HG02642 (cell line): ENCODE results near the gene CPNE7.
A peak's percentile ranks its signal among the peaks of the same experiment; 100 is the strongest.
"Not testable (repeated sequence)": the region's sequence is repeated elsewhere in the genome, so short reads cannot be mapped to it uniquely, and the experiment has no call there.

ENCODE experiments used
- ATAC-seq: cut with Tn5 transposase; IDR thresholded peaks from one replicate; pipeline ENCODE4 v1.9.1; 2021; ENCODE audit warnings: mild to moderate bottlenecking; ENCODE audit not compliant: unreplicated experiment, poor library complexity

CPNE7 gene

DNA sequence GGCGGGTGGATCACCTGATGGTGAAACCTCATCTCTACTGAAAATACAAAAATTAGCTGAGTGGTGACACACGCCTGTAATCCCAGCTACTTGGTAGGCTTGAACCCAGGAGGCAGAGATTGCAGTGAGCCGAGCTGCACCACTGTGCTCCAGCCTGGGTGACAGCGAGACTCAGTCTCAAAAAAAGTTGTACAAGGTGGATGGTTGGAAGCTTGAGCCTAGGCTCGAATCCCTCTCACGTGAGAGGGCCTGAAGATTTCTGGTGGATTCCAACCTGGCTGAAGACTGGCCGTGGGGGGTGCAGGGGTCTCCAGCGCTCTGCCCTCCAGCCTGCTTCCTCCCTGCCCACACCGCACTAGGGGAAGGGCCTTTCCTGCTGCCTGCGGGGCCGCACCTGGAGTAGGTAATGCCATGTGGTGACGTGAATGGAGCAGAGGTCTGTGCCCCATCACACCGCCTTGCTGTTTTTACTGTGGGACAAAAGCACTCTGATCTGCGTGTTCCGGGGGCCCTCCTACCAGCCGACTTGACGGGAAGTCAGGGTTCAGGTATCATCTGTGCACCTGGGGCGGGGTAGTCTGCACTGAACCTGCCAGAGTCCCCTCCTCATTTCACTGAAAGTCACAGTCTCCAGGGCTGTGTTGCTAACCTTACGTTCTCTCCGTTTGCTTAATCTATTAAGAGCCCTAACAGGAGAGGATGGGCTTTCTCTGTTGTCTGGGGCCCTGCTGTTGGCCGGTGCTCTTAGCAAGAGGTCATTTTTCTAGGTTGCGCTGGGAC is 10.9 kb upstream of the CPNE7 start:
- ATAC-seq = no peak

GRCh38 chr16:89565256-89565505 is 10.4 kb upstream of the CPNE7 start:
- ATAC-seq = no peak

- no peak for ATAC-seq
These were observed 9.8 kb upstream of the CPNE7 start for GRCh38 chr16:89565506-89566372.

GRCh38 chr16:89567656-89568594 is 7.6 kb upstream of the CPNE7 start:
- no peak for ATAC-seq

- no peak for ATAC-seq
These were observed 5.8 kb upstream of the CPNE7 start for GRCh38 chr16:89569506-89570341.

DNA sequence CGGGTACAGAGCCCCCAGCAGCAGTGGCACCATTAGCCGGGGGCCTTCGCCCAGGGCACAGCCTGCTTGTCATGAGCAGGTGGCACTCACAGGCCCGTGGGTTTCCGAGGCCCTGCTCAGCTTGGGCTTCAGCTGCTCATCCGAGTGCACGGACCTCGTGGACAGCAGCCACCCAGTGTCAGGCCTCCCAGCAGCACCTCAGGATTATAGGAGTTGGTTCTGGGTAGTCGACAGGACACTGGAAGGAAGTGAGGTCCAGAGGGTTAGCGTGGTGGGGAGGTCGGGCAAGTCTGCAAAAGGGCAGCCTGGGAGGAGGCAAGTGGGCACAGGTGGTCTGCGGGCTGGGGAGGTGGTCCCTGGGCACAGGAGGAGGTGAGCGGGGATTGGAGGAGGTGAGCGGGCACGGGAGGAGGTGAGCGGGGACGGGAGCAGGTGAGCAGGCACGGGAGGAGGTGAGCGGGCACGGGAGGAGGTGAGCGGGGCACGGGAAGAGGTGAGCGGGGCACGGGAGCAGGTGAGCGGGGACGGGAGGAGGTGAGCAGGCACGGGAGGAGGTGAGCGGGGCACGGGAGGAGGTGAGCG is 5.1 kb upstream of the CPNE7 start:
- no peak for ATAC-seq

DNA sequence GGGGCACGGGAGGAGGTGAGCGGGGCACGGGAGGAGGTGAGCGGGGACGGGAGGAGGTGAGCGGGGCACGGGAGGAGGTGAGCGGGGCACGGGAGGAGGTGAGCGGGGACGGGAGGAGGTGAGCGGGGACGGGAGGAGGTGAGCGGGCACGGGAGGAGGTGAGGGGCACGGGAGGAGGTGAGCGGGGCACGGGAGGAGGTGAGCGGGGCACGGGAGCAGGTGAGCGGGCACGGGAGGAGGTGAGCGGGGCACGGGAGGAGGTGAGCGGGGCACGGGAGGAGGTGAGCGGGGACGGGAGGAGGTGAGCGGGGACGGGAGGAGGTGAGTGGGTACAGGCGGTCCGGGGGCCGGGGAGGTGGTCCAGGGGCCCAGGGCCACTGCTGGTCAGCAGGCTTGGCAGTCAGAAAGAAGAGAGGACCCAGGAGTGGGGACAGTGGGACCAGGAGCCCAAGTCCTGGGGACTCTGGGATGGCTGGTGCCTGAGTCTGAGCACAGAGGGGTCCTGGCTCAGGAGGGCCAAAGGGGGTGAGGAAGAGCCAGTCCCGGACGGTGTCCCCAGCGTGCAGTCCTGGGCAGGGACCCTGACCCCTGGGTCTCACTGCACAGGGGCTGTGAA is 4.5 kb upstream of the CPNE7 start:
- ATAC-seq = not testable (repeated sequence)

- no peak for ATAC-seq
These were observed 3.9 kb upstream of the CPNE7 start for GRCh38 chr16:89571636-89572035.

GRCh38 chr16:89572073-89572484 is 3.5 kb upstream of the CPNE7 start:
- no peak for ATAC-seq

- no peak for ATAC-seq
These were observed 2.9 kb upstream of the CPNE7 start for GRCh38 chr16:89572485-89573205.

DNA sequence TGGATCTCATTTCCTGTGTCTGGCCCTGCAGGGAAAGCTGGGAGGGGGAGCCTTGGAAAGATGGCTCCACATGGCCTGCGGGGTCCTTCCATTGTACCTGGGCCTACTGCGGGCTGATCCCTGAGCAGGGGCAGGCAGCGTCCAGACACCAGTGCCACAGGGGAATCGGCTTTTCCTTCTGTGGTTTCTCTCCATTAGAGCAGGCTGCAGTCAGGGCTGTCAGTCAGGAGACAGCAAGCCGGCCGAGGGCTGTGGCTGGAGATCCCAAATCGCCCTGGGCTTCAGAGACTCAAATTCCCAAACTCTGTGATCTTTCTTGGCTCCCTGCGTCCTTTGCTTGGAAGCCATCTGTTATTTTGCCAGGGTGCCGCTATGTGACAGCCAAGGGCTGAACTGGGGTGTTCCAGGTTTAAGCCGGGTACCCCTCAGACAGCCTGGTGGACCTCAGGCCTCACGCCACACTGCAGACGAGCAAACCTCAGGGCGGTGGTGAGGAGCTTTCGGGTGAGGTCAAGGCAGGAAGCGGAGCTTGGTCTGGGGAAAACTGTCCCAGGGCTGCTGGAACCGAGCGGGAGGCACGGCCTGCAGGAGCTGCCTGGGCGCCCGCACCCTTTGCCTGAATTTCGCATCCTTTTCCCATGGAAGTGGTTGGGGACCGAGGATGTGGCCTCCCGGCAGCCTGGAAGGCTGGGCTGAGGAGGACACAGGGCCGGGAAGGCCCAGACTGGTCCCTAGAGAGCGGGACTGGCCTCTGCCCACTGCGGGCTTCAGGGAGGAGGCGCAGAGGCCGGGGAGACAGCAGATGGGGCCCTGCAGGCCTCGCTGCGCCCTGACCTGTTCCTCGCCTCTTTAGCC is 1.5 kb upstream of the CPNE7 start:
- ATAC-seq = no peak

DNA sequence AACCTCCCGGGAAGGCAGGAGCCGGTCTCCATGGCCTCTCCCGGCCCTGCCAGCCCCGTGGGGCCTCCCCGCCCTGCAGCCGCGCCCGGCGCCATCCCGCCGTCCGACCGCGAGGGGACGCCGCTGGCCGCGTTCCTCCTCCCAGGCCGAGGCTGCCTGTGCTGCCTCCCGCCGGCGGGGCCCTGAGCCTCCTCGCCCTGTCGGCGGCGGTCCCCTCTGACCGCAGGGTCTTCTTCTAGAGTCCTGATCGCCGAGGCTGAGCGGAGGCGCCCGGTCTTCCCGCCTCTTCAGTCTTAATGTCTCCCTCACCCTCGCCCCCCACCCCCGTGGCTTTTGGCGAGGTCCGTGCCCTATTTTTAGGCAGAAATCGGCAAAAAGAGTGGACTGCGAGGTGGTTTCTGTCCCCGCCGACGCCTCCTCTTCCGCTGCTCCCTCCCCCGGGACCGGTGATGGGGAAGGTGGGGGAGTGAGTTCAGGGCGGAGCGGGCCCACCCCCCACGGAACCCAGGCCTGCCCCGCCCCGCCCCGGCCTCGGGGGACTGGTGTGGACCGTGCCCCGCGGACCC is 794 bp upstream of the CPNE7 start:
- peak; percentile 40 for ATAC-seq

- ATAC-seq = no peak
These were observed 846 bp downstream of the CPNE7 start for GRCh38 chr16:89576153-89577054.

GRCh38 chr16:89577055-89577759 is 1.6 kb downstream of the CPNE7 start:
- no peak for ATAC-seq

- ATAC-seq = no peak
These were observed 3.8 kb downstream of the CPNE7 start for GRCh38 chr16:89579351-89579750.
